NCI-H748 (cell line): ENCODE measurements around the gene PLA2G4B.

ENCODE experiments used
- DNase-seq: peaks from one replicate; lab custom pipeline; 2025; ENCODE audit not compliant: unreplicated experiment; lab: John Stamatoyannopoulos, UW

Gene PLA2G4B

GRCh38 chr15:41838400-41838897, at the start of gene PLA2G4B:
PLA2G4B (plus strand) TSS chr15:41838847; CDS start chr15:41838914, 67 bp downstream.
- DNase-seq, result no peak

- DNase-seq, result no peak
Measured at GRCh38 chr15:41789236-41789635, 49.4 kb upstream of the PLA2G4B start.

DNA sequence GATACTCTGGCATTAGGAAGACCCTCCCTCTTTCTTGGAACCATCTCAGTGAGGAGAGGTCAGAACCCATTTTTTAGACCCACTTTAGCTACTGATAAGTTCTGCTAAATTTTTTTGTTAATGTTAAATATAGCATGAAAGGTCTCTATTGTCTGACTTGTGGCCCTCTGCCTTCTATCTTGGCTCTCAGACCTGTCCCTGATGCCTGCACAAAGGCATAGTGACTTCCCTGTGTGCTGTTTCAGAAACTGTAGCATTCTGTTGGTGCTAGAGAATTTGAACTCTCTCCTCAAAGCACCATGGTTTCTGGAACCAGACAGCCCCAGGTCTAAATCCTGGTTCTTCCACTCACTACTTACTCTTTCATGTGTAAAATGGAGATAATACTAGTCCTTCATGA, 49.0 kb upstream of the PLA2G4B start:
- DNase-seq, result no peak

- DNase-seq, result no peak
Measured at GRCh38 chr15:41790169-41790568, 48.5 kb upstream of the PLA2G4B start.

DNA sequence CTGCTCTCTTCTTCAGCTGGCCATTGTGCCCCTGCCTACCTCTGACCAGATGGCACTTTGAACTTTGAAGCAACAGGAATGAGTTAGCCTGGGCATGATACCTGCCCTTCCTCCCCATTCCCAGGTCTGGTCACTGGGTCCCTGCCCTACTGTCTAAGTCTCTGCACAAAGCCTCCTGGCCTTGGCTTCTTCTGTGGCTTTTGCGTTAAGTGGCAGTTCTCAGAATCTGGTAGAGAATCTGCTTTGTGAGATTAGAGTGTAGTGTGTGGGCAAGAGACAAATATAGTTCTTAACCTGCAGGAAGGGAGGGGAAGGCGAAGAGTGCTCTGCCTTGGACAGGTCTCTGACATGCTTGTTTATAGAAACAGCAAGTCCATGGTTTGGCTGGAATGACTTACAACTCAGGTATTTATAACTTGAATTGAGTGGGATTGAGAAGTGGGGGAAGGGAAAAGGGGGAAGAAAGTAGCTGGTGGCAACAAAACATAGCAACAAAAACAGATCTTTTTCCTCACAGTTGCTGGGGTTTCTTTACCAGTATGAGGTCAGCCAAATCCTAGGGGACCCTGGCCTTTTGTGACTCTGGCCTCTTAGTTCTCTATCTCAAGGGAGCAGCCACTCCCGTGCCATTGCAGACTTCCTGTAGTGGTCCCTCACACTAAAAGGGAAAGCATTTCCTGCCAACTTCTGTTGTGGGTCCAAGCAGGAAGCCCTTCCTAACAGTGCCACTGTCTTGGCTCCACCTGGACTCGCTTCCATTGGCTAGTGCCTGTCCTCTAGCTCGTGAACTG, 47.7 kb upstream of the PLA2G4B start:
- DNase-seq, result no peak

- DNase-seq, result no peak
Measured at GRCh38 chr15:41791547-41791937, 47.1 kb upstream of the PLA2G4B start.

DNA sequence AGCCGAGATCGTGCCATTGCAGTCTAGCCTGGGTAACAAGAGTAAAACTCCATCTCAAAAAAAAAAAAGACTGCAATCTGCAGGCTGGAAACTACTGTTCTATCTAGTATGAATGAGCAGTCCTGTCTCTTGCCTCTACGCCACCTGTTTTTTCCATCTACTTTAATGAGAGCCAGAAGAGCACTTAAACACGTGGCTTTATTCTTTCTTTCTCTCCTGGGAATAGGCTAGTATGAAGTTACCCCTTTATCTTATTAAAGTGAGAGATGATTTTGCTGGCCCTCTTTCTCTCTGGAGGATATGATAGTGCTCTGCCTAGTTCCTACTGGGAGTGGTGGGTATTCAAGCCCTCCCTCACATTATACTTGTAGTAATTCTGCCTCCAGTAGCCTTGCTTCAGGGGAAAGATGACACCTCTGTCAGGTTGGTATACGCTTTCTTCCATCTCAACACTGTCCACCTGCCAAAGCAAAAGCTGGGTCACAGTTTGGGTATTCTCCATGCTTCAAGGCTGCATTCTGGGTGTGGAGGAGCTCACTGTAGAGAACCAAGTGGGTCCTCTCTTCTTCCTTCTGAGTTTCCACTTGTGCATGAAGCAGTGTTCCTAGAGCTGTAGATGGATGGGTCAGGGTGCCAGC, 46.5 kb upstream of the PLA2G4B start:
- DNase-seq, result no peak

DNA sequence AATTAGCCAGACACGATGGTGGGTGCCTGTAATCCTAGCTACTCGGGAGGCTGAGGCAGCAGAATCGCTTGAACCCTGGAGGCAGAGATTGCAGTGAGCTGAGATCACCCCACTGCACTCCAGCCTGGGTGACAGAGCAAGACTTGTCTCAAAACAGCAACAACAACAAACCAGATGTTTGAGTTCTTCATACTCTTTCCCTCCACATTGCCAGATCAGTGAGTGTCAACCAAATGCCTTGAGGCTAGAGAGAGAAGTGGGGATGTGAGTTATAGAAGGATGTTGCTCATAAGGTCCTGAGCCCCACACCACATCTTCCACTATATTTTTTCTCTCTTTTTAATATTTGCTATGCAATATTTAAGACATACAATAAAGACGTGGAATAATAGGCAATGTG, 44.6 kb upstream of the PLA2G4B start:
- DNase-seq, result no peak

DNA sequence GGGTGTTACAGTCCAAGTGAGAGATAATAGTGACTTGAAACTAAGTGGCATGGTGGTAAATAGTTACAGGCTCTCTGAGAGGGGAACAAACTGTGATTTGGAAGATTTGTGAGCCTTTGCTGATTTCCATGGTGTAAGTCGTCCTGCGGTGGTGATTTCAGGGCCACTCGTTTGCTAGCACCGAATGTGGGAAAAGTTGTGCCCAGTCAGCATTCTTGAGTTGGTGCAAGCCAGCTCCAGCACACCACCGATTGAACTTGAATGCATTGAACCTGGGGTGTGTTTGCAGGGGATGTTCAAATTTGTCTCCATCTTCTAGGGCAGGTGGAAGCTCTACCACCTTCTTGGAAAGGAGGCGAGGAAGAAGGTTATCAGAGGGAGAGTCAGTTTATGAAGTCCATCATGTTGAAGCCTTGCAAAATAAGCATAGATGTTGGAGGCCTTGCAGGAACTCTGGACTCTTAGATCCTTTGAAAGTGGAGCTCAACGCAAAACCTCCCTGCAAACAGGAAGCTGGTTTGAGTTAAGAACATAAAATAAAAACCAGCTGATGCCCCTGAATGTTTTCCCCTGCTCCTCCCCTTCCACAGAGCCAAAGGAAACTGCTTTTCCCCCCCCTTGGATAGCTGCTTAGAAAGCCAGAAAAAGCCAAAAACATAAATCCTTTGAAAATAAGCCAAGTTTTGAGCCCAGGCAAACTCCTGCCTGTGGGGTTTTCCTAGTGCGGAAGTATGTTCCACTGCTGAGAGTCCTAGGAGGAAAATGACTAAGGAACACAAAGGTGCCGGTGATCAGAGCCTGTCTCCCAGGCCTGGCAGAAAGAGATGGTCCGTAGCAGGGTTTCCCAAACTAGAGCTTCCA, 42.4 kb upstream of the PLA2G4B start:
- no peak for DNase-seq

DNA sequence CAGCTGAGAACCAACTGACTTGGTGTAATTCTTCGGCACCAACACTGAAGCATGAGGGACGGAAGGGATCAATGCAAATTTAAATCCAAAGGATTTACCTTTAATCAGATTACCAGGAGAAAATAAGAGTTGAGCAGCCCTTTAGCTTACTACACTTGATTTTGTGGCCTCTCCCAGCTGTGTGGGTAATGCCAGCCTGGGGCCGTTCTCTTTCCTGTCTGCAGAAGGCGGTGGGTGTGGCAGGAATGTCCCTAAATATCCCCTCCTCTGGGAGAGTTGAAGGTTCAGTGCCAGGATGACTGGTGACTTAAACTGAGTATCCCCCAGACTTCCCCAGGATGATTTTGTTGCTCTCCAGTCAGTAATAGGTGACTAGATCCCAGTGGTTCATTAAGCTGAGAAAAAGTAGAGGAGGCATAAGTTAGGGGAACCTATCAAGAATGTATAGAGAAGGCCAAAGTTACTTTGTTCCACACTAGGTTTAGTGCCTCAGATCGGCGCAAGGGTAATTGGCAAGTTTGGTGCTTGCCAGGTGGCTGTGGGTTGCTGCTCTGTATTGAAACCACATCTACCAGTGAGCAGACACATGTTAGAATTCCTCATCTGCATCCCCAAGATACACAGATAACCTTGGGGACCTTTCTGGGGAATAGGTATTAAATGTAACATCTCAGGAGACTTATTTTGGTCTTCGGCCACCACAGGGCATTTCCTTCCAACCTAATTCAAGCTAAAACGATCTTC, 41.3 kb upstream of the PLA2G4B start:
- no peak for DNase-seq

DNA sequence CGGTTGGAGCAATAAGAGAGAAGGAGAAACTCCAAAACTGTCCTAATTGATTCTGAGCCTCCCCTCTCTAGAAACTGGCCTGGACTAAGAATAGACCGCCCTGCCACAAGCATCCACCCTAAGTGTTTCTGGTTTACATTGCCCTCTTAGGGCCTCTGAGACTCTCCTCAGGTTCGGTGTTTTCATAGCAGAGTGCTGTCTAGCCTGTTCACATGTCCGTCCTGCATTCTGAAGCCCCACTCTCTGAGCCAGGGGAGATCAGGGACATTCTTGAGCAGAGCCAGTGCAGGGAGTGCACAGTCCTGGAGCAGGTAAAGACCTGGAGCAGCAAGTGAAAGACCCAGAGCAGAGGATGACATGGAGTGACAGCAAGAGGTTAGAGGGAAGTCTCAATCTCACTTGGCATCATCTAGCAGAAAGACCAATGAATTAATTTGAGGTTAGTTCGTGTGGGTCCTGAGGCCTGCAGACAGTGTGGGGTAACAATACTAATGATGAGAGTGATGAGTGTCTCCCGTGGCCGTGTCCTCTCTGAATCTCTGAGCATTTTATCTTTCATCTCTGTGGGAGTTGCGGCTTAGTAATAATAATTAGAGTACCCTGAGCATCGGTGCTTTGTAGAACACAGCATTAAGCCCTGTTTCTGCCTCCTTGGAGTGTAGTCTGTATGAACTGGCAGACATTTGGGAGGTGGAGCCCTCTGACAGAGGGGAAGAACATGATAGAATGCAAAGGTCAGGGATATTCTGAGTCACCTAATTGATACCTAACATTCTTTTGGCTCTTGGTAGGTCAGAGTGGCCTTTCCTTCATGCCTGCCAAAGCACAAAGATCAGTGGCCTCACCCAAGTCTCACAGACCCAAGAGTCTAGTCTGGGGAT, 39.8 kb upstream of the PLA2G4B start:
- DNase-seq, result no peak

DNA sequence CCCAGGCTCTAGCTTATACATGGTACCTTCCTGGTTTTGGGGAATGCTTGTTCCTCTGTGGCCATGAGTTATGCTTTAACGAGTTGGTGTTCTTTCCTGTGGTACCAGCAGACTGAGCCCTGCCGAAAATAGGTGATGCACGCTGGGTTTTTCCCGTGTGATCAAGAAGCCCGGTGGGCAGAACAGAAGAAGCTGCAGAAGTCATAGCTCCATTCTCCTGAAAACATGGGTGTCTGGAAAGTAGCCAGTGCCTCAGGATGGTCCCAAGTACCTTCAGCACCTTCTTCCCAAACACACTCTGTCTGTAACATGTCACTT, 39.2 kb upstream of the PLA2G4B start:
- DNase-seq, result no peak

GRCh38 chr15:41801185-41801584, 37.5 kb upstream of the PLA2G4B start:
- DNase-seq, result no peak

DNA sequence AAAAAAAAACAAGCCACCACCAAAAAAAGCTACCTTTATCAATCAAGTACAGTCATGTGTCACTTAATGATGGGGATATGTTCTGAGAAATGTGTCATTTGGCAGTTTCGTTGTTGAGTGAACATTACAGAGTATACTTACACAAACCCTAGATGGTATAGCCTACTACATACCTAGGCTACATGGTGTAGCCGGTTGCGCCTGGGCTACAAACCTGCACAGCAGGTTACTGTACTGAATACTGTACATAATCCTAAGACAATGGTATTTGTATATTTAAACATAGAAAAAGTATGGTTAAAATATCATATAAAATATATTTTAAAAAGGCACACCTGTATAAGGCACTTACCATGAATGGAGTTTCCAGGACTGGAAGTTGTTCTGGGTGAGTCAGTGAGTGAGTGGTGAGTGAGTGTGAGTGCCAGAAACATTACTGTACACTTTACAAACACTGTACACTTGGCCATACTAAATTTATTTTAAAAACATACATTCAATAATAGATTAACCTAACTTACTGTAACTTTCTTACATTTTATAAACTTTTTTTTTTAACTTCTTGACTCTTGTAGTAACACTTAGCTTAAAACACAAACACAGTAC, 36.7 kb upstream of the PLA2G4B start:
- DNase-seq, result no peak

- no peak for DNase-seq
Measured at GRCh38 chr15:41804361-41804760, 34.3 kb upstream of the PLA2G4B start.

- DNase-seq, result no peak
Measured at GRCh38 chr15:41804916-41805666, 33.6 kb upstream of the PLA2G4B start.

DNA sequence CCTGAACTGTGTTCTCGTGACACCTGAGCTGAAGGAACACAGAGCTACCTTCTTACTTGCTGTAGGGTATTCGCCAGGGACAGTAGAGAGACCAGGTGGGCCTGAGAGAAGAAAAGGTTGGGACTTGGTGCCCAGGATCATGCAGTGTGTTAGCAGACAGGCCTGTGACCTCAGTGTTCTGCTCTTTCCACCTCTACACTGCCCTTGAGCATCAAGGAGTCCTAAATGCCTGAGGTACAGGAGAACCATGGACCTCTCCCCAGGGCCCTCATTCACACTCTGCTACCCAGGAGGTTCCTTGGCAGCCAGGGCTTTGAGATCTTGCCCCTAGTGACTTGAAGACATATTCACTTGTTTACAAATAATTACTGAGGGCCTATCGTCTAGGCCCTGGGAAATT, 32.9 kb upstream of the PLA2G4B start:
- DNase-seq, result no peak

- no peak for DNase-seq
Measured at GRCh38 chr15:41806291-41807181, 32.1 kb upstream of the PLA2G4B start.
